ENCODE measurements around the gene TK1.

GRCh38 chr17:78127888-78128550, 58.8 kb downstream of the TK1 start:
- TF ChIP-seq CTCF (conservative IDR thresholded peaks at IDR 0.05 in 1 of 2, IDR thresholded peaks at IDR 0.05 in 1 of 2; ENCODE audit: extremely low read depth in 1 of 2, insufficient read depth in 1 of 2, low read depth in 1 of 2, low read length in 2 of 2) (no peak), EZH2 (IDR thresholded peaks at IDR 0.05; ENCODE audit: borderline replicate concordance, low read length) (no peak)

Measured in mammary epithelial cell (primary cell).